Activated CD4-positive, alpha-beta memory T cell treated with anti-CD3 and anti-CD28 coated beads for 36 hours (primary cell): ENCODE results near the gene MSMP. TPM values are rescaled to one million over a fixed set of nuclear protein-coding genes. Genes with fewer than 3 reads are reported as not detected.
A peak's percentile ranks its signal among the peaks of the same experiment; 100 is the strongest.

Experiments
- CTCF ChIA-PET: fragments of 350-600 bp; sonication (Branson Sonifier 250); formaldehyde crosslinking; loops from one replicate; lab custom pipeline; 2021; ENCODE audit warnings: antibody characterized with exemption, inconsistent platforms; lab: Charles Lee
- POLR2A ChIA-PET: fragments of 350-600 bp; sonication (Branson Sonifier 250); formaldehyde crosslinking; loops from one replicate; lab custom pipeline; 2021; ENCODE audit warnings: antibody characterized with exemption; lab: Charles Lee
- DNase-seq: peaks from one replicate; pipeline ENCODE4 v3.0.0-alpha.2; 2020
- H3K27ac Mint-ChIP-seq: one replicate; pipeline ENCODE4 v1.8.0; 2021; ENCODE audit warnings: mixed read lengths
- H3K27me3 Mint-ChIP-seq: one replicate; pipeline ENCODE4 v1.8.0; 2021; ENCODE audit warnings: mixed read lengths
- H3K36me3 Mint-ChIP-seq: one replicate; pipeline ENCODE4 v1.8.0; 2021; ENCODE audit warnings: mixed read lengths
- H3K4me1 Mint-ChIP-seq: one replicate; pipeline ENCODE4 v1.8.0; 2021; ENCODE audit warnings: low read depth, mixed read lengths
- H3K4me3 Mint-ChIP-seq: one replicate; pipeline ENCODE4 v1.8.0; 2021; ENCODE audit warnings: mild to moderate bottlenecking, mixed read lengths
- H3K9me3 Mint-ChIP-seq: one replicate; pipeline ENCODE4 v1.8.0; 2021; ENCODE audit warnings: mixed read lengths
- intact Hi-C: fragments of 100-400 bp; cut with micrococcal nuclease; formaldehyde crosslinking; loops from one replicate; pipeline ENCODE4 v1.15.1; 2023
- total RNA-seq, 2 experiments: library from RNA; stranded (reverse); gene quantifications; one replicate each; pipeline ENCODE4 v1.2.3, GENCODE V29; 2021

Gene MSMP
- total RNA-seq, 2 experiments from 2014 or later = not detected

DNA sequence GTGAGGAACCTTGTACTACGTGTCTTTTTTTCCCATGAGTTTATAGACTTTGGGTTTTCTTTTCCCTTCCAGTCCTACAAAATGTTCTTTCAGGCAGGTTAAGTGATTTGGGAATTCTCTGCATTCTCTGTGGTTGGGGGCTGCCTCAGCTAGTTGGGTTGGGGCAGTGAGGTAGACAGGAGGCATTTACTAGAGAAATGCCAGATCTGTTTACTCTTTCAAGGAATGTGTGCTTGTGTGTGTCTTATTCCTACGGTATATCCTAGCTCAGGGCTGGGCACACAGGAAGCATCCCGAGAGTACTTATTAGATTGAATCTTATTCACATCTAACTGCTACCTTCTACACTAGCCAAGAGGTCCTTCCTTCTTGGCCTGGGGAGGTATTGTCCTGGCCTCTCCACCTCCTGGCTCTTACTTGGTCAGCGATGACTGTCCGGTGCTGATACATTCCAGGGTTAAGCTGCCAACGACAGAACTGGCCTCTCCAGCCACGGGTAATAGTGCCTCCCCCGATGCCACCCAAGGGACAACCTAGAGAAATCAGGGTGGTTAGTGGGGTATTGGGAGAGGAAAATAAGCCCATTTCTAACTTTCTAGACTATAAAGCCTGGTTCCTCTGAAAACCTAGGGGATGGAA lies 10.1 kb downstream of the MSMP start:
- CTCF ChIA-PET = interaction anchor here (0.6 to 6.2 kb wide), 4 partner anchors 8 to 129 kb away, joined by 3 to 82 read pairs (median 6); no protein-coding TSS in a partner anchor
- Mint-ChIP-seq H3K4me1 (peaks cover 37% of the 10 kb centered on the region), H3K4me3 (no peak overlapping the region), H3K9me3 (no peaks in the 10 kb centered on the region), H3K27ac (no peak overlapping the region), H3K27me3 (no peaks in the 10 kb centered on the region), H3K36me3 (peaks cover 26% of the 10 kb centered on the region)
- no peak for DNase-seq
- intact Hi-C loops = no loop called here
- POLR2A ChIA-PET = interaction anchor here (2.8 kb wide), 1 partner anchor 11 kb away, joined by 5 read pairs; the partner anchor contains the start of gene CREB3

- H3K4me3 Mint-ChIP-seq = no peak overlapping the region
- no peaks in the 10 kb centered on the region for H3K9me3 Mint-ChIP-seq
- ChIA-PET CTCF (interaction anchor here (0.6 to 1.7 kb wide), 2 partner anchors 9 to 13 kb away, joined by 3 to 9 read pairs; no protein-coding TSS in a partner anchor), POLR2A (interaction anchor here (2.8 kb wide), 1 partner anchor 11 kb away, joined by 5 read pairs; the partner anchor contains the start of gene CREB3)
- DNase-seq = no peak
- intact Hi-C loops = no loop called here
- H3K27ac Mint-ChIP-seq = no peak overlapping the region
- no peaks in the 10 kb centered on the region for H3K27me3 Mint-ChIP-seq
- peaks cover 37% of the 10 kb centered on the region for H3K4me1 Mint-ChIP-seq
- peaks cover 32% of the 10 kb centered on the region for H3K36me3 Mint-ChIP-seq
Observed at GRCh38 chr9:35743452-35743851, 10.6 kb downstream of the MSMP start.

- intact Hi-C loops = no loop called here
- H3K4me3 Mint-ChIP-seq = no peak overlapping the region
- CTCF ChIA-PET = no interaction called here
- POLR2A ChIA-PET = interaction anchor here (1.2 kb wide), 1 partner anchor 16 kb away, joined by 4 read pairs; no protein-coding TSS in a partner anchor
- DNase-seq = no peak
- no peak overlapping the region for H3K27ac Mint-ChIP-seq
- no peaks in the 10 kb centered on the region for H3K27me3 Mint-ChIP-seq
- peaks cover 40% of the 10 kb centered on the region for H3K36me3 Mint-ChIP-seq
- peaks cover 24% of the 10 kb centered on the region for H3K4me1 Mint-ChIP-seq
- no peaks in the 10 kb centered on the region for H3K9me3 Mint-ChIP-seq
Observed at GRCh38 chr9:35741740-35742139, 12.3 kb downstream of the MSMP start.

GRCh38 chr9:35740243-35740642 lies 13.8 kb downstream of the MSMP start:
- H3K36me3 Mint-ChIP-seq = peaks cover 41% of the 10 kb centered on the region
- ChIA-PET CTCF (interaction anchor here (2.2 kb wide), 1 partner anchor 9 kb away, joined by 11 read pairs; the partner anchor contains the start of genes GBA2 and RGP1), POLR2A (no interaction called here)
- no peaks in the 10 kb centered on the region for H3K27me3 Mint-ChIP-seq
- peaks cover 13% of the 10 kb centered on the region for H3K4me1 Mint-ChIP-seq
- no peak for DNase-seq
- no peak overlapping the region for H3K27ac Mint-ChIP-seq
- intact Hi-C loops = no loop called here
- H3K9me3 Mint-ChIP-seq = no peaks in the 10 kb centered on the region
- H3K4me3 Mint-ChIP-seq = no peak overlapping the region

- H3K4me1 Mint-ChIP-seq = peaks cover 18% of the 10 kb centered on the region
- intact Hi-C loops = loop anchor here (10.0 kb wide), 1 partner anchor 664 kb away; the partner anchor contains the start of genes FANCG and VCP
- no peak for DNase-seq
- H3K4me3 Mint-ChIP-seq = no peak overlapping the region
- H3K9me3 Mint-ChIP-seq = no peaks in the 10 kb centered on the region
- ChIA-PET CTCF (interaction anchor here (1.4 to 2.4 kb wide), 3 partner anchors 10 to 17 kb away, joined by 4 to 11 read pairs (median 10); partner anchors contain the start of genes GBA2 and RGP1), POLR2A (interaction anchor here (1.2 kb wide), 1 partner anchor 133 kb away, joined by 3 read pairs; no protein-coding TSS in a partner anchor)
- H3K27me3 Mint-ChIP-seq = no peaks in the 10 kb centered on the region
- H3K36me3 Mint-ChIP-seq = peaks cover 45% of the 10 kb centered on the region
- no peak overlapping the region for H3K27ac Mint-ChIP-seq
Observed at GRCh38 chr9:35738924-35739323, 15.2 kb downstream of the MSMP start.

DNA sequence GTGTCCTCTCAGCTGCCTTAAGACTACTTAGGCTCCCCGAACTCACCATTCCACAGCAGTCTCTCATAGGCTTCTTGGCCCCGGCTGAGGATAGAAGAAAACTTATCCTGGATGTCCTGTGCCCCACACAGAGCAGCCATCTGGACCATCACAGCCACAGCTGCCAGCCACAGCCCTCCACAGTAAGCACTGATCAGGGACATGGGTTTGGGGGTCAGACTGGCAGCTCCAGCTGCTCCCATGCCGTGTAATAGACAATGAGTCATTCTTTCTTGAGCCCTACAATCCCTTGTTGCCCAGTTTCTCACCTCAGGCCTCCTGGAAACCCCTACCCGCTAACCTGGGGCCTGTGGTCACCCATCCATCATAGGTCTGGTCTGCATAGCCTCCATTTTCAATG lies 15.9 kb downstream of the MSMP start:
- Mint-ChIP-seq H3K4me1 (peaks cover 25% of the 10 kb centered on the region), H3K27me3 (no peaks in the 10 kb centered on the region), H3K4me3 (no peak overlapping the region), H3K27ac (no peak overlapping the region), H3K9me3 (no peaks in the 10 kb centered on the region), H3K36me3 (peaks cover 41% of the 10 kb centered on the region)
- no peak for DNase-seq
- POLR2A ChIA-PET = interaction anchor here (1.3 kb wide), 1 partner anchor 9 kb away, joined by 3 read pairs; no protein-coding TSS in a partner anchor
- CTCF ChIA-PET = interaction anchor here (1.2 to 2.4 kb wide), 4 partner anchors 11 to 134 kb away, joined by 3 to 11 read pairs (median 7); partner anchors contain the start of genes GBA2 and RGP1
- intact Hi-C loops = loop anchor here (10.0 kb wide), 1 partner anchor 663 kb away; the partner anchor contains the start of genes FANCG and VCP

GRCh38 chr9:35737143-35737542 lies 16.9 kb downstream of the MSMP start:
- H3K27ac Mint-ChIP-seq = no peak overlapping the region
- POLR2A ChIA-PET = interaction anchor here (1.0 to 1.3 kb wide), 2 partner anchors 10 kb away, joined by 3 read pairs; no protein-coding TSS in a partner anchor
- peaks cover 38% of the 10 kb centered on the region for H3K36me3 Mint-ChIP-seq
- no peak overlapping the region for H3K4me3 Mint-ChIP-seq
- H3K4me1 Mint-ChIP-seq = peaks cover 23% of the 10 kb centered on the region
- no peak for DNase-seq
- no peaks in the 10 kb centered on the region for H3K27me3 Mint-ChIP-seq
- H3K9me3 Mint-ChIP-seq = no peaks in the 10 kb centered on the region
- CTCF ChIA-PET = interaction anchor here (0.7 to 4.2 kb wide), 6 partner anchors 10 to 133 kb away, joined by 3 to 82 read pairs (median 6); partner anchors contain the start of genes GBA2 and RGP1
- intact Hi-C loops = loop anchor here (10.0 kb wide), 1 partner anchor 662 kb away; the partner anchor contains the start of genes FANCG and VCP

- Mint-ChIP-seq H3K36me3 (peaks cover 36% of the 10 kb centered on the region), H3K27me3 (no peaks in the 10 kb centered on the region), H3K4me3 (no peak overlapping the region), H3K9me3 (no peaks in the 10 kb centered on the region), H3K27ac (no peak overlapping the region), H3K4me1 (peaks cover 19% of the 10 kb centered on the region)
- peak; percentile 72 for DNase-seq
- CTCF ChIA-PET = interaction anchor here (0.6 to 4.2 kb wide), 24 partner anchors 9 to 247 kb away, joined by 3 to 82 read pairs (median 4); partner anchors contain the start of genes CCDC107, GBA2, MSMP and RGP1
- intact Hi-C loops = loop anchor here (1.0 to 10.0 kb wide), 2 partner anchors 12 to 661 kb away; partner anchors contain the start of genes FANCG and VCP
- POLR2A ChIA-PET = interaction anchor here (1.5 to 1.8 kb wide), 2 partner anchors 13 to 18 kb away, joined by 4 to 11 read pairs; partner anchors contain the start of genes GBA2 and RGP1
Observed at GRCh38 chr9:35736201-35736633, 17.9 kb downstream of the MSMP start.

DNA sequence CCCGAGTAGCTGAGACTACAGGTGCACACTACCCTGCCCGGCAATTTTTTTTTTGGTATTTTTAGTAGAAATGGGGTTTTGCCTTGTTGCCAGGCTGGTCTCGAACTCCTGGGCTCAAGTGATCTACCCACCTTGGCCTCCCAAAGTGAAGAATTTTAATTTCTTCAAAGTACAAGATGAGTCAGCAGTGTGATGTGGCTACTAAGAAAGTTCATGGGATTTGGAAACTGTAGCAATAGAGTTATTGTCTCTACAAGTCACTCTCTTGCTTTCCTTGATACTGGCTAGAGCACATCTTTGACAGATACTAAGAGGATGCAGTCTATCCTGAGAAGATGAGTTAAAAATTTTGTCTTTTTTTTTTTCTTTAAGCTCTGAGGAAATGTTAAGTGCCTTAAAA lies 20.0 kb downstream of the MSMP start:
- H3K4me3 Mint-ChIP-seq = peak overlapping the region; percentile 1
- ChIA-PET CTCF (interaction anchor here (1.1 to 4.2 kb wide), 6 partner anchors 13 to 148 kb away, joined by 5 to 82 read pairs (median 16); partner anchors contain the start of genes GBA2, MSMP and RGP1), POLR2A (interaction anchor here (0.9 to 2.5 kb wide), 2 partner anchors 14 to 22 kb away, joined by 3 to 13 read pairs; no protein-coding TSS in a partner anchor)
- peaks cover 22% of the 10 kb centered on the region for H3K4me1 Mint-ChIP-seq
- H3K27ac Mint-ChIP-seq = no peak overlapping the region
- H3K27me3 Mint-ChIP-seq = no peaks in the 10 kb centered on the region
- intact Hi-C loops = loop anchor here (5.0 to 10.0 kb wide), 2 partner anchors 622 to 659 kb away; partner anchors contain the start of genes FANCG and VCP
- no peak for DNase-seq
- peaks cover 31% of the 10 kb centered on the region for H3K36me3 Mint-ChIP-seq
- H3K9me3 Mint-ChIP-seq = no peaks in the 10 kb centered on the region

- Mint-ChIP-seq H3K9me3 (no peaks in the 10 kb centered on the region), H3K4me1 (peaks cover 22% of the 10 kb centered on the region), H3K27me3 (no peaks in the 10 kb centered on the region), H3K36me3 (peaks cover 24% of the 10 kb centered on the region), H3K4me3 (no peak overlapping the region), H3K27ac (no peak overlapping the region)
- intact Hi-C loops = loop anchor here (1.0 to 10.0 kb wide), 11 partner anchors 15 to 744 kb away; partner anchors contain the start of genes CLTA, DNAJB5, FAM221B and FANCG
- peak; percentile 62 for DNase-seq
- POLR2A ChIA-PET = interaction anchor here (0.8 to 3.7 kb wide), 13 partner anchors 11 to 129 kb away, joined by 3 to 20 read pairs (median 5); partner anchors contain the start of genes CCDC107, GBA2, HINT2 and RGP1
- CTCF ChIA-PET = interaction anchor here (0.9 to 9.6 kb wide), 10 partner anchors 15 to 149 kb away, joined by 3 to 101 read pairs (median 10); partner anchors contain the start of genes ARHGEF39, CCDC107, GBA2 and RGP1
Observed at GRCh38 chr9:35732800-35733541, 21.1 kb downstream of the MSMP start.
